IPS DF 4.7 (cell line): ENCODE data around the gene SUCLG2.
"Not testable (repeated sequence)": the region's sequence is repeated elsewhere in the genome, so short reads cannot be mapped to it uniquely, and the experiment has no call there.

Experiments
- DNase-seq: peaks from one replicate; pipeline ENCODE4 v3.0.0-alpha.2; 2013; ENCODE audit warnings: low spot score; ENCODE audit errors: extremely low read depth

Gene SUCLG2

GRCh38 chr3:67561667-67562394 is 92.6 kb downstream of the SUCLG2 start:
- DNase-seq: no peak

- no peak for DNase-seq
Measured at GRCh38 chr3:67561266-67561665, 93.1 kb downstream of the SUCLG2 start.

- DNase-seq: no peak
Measured at GRCh38 chr3:67559029-67559605, 95.3 kb downstream of the SUCLG2 start.

GRCh38 chr3:67558426-67558825 is 96.0 kb downstream of the SUCLG2 start:
- no peak for DNase-seq

GRCh38 chr3:67557848-67558355 is 96.5 kb downstream of the SUCLG2 start:
- DNase-seq: no peak

GRCh38 chr3:67551361-67552016 is 102.9 kb downstream of the SUCLG2 start:
- DNase-seq: no peak

- no peak for DNase-seq
Measured at GRCh38 chr3:67550541-67550940, 103.9 kb downstream of the SUCLG2 start.

GRCh38 chr3:67542502-67543250 is 111.7 kb downstream of the SUCLG2 start:
- DNase-seq: not testable (repeated sequence)

GRCh38 chr3:67540198-67540894 is 114.1 kb downstream of the SUCLG2 start:
- no peak for DNase-seq

- not testable (repeated sequence) for DNase-seq
Measured at GRCh38 chr3:67537203-67537602, 117.2 kb downstream of the SUCLG2 start.

GRCh38 chr3:67535006-67535405 is 119.4 kb downstream of the SUCLG2 start:
- no peak for DNase-seq

GRCh38 chr3:67534594-67534993 is 119.8 kb downstream of the SUCLG2 start:
- DNase-seq: no peak

- no peak for DNase-seq
Measured at GRCh38 chr3:67531181-67532101, 123.0 kb downstream of the SUCLG2 start.

- no peak for DNase-seq
Measured at GRCh38 chr3:67529915-67530314, 124.5 kb downstream of the SUCLG2 start.

GRCh38 chr3:67529337-67529736 is 125.1 kb downstream of the SUCLG2 start:
- DNase-seq: no peak

- DNase-seq: no peak
Measured at GRCh38 chr3:67526246-67526645, 128.2 kb downstream of the SUCLG2 start.

GRCh38 chr3:67524046-67524445 is 130.4 kb downstream of the SUCLG2 start:
- no peak for DNase-seq

- no peak for DNase-seq
Measured at GRCh38 chr3:67522081-67522480, 132.3 kb downstream of the SUCLG2 start.

GRCh38 chr3:67521053-67521646 is 133.3 kb downstream of the SUCLG2 start:
- no peak for DNase-seq

GRCh38 chr3:67518236-67518635 is 136.2 kb downstream of the SUCLG2 start:
- no peak for DNase-seq
